ENCODE measurements around the gene SYTL1.
A peak's percentile ranks its signal among the peaks of the same experiment; 100 is the strongest.
"Not testable (repeated sequence)": the region's sequence is repeated elsewhere in the genome, so short reads cannot be mapped to it uniquely, and the experiment has no call there.

The SYTL1 gene

GRCh38 chr1:27380766-27381733 lies 39.2 kb downstream of the SYTL1 start:
- FAIRE-seq: no peak

GRCh38 chr1:27381969-27382762 lies 40.3 kb downstream of the SYTL1 start:
- DNase-seq (ENCODE audit: insufficient read length, low spot score): no peak
- no peak for FAIRE-seq

More at GRCh38 chr1:27380766-27381733, 39.2 kb downstream of the SYTL1 start:
- DNase-seq (ENCODE audit: insufficient read length, low spot score): no peak

DNA sequence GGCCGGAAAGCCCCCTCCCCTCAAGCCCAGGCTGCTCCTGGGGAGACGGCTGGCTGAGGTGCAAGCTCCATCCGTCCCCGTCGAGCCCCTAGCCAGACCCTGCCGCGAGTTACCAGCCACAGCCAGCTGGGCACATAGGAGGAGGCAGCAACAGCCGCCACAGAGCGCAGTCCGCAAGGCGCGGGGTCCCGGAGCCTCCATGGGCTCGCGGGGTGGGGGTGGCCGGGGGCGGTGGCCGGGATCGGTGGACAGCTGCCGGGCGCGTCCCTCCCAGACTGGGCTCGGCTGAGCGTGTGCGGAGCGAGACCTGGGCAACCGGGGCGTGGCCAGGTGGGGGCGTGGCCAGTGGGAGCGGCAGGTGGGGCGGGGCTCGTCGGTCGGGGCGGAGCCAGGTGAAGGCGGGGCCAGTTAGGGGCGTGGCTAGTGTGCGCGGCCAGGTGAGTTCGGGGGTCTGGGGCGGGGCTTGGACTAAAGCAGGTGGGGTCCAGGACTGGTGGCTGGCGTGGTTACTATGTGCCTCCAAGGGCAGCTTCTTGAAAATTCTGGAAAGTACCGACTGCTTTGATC lies 41.3 kb downstream of the SYTL1 start, which contains the start of gene CD164L2:
Gene CD164L2, minus strand, starts transcription at position 295 of the 567 bp plus-strand sequence. Its CDS starts 94 bp downstream, at position 201.
- DNase-seq (ENCODE audit: insufficient read length, low spot score) (no peak), FAIRE-seq (no peak)

DNA sequence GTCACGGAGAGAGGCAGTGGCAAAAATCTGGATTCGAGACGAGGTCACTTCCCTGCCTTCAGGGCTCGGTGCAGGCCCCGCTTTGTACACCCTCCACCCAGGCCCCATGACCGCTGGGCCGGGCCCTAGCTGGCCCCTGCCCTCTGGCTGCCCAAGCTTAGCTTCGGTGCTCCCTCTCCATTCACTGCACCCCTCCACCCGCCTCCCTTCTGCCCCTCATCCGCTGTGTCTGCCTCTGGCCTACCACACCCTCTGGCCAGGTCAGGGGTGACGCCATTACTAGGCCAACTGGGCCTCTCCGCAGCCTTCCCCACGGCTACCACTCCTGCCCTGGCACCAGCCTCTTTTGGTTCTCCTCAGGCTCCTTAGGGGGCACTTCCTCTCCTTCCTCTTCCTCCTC lies 41.8 kb downstream of the SYTL1 start:
- DNase-seq (ENCODE audit: insufficient read length, low spot score) (no peak), FAIRE-seq (no peak)

- DNase-seq (ENCODE audit: insufficient read length, low spot score); FAIRE-seq: not testable (repeated sequence)
Measured at GRCh38 chr1:27384797-27385196, 43.0 kb downstream of the SYTL1 start.

- DNase-seq (ENCODE audit: insufficient read length, low spot score): peak; percentile 77
- FAIRE-seq: peak; percentile 96
Measured at GRCh38 chr1:27388337-27389005, 46.6 kb downstream of the SYTL1 start.

DNA sequence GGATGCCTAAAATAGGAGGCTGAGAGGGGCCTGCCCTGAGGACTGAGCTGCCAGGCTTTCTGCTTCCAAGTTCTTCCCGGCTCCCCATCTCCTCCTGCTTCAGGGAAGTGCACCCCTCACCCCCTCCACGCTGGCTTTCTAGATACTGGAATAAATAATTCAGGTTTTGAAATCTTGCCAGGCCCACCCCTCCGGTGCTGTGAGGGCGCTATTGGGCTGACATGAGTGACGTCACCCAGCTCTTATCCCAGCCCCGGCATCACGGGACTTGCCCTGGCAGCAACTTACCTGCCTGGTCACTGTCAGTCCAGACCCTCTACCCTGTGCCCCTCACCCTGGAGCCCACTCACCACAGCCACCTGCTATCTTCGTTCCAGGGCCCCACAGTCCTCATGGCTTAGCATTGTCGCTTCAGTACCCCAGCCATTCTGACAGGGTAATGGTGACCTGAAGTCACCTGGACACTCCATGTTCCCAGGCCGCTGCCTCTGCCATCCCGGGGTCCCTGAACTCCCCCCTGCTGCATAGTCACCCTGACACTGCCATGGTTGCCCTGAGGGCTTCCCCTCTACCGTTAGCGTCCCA lies 49.8 kb downstream of the SYTL1 start:
- no peak for FAIRE-seq
- DNase-seq (ENCODE audit: insufficient read length, low spot score): no peak

DNA sequence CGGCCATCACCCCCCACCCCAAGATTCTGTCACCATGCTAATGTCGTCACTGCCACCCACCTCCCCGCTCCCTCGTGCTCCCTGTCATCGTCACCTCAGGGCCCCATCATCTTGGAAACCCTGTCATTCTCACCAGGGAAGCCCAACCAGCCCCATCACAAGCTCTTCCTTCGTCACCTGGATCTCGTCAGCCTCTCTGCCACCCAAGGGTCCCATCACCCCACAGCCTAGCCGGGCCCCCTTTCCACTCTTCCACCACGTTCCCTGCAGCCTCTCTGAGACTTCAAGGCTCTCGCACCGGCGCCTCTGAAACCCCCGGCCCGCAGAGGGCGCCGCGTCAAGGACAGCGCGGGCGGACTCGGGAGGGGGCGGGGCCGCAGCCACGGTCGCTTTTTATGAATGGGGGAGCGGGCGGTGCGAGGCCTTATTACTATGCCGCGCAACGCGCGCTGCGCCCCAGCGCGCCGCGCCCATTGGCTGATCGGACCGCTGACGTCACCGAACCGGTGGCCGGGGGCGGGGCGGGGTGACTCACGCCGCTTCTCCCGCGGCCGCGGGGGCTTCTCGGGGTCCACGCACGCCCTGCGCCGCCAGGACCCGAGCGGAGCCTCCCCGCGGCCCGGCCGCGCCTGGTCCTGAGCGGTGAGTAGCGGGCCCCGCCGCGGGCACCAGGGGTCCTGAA lies 50.4 kb downstream of the SYTL1 start, which contains the start of gene GPR3:
Gene GPR3, plus strand, starts transcription at position 527 of the 682 bp plus-strand sequence. CDS start 1,177 bp downstream, outside the sequence.
- FAIRE-seq (peak; percentile 85), DNase-seq (ENCODE audit: insufficient read length, low spot score) (peak; percentile 93)

GRCh38 chr1:27392778-27393635 lies 51.2 kb downstream of the SYTL1 start:
- DNase-seq (ENCODE audit: insufficient read length, low spot score) (no peak), FAIRE-seq (no peak)

DNA sequence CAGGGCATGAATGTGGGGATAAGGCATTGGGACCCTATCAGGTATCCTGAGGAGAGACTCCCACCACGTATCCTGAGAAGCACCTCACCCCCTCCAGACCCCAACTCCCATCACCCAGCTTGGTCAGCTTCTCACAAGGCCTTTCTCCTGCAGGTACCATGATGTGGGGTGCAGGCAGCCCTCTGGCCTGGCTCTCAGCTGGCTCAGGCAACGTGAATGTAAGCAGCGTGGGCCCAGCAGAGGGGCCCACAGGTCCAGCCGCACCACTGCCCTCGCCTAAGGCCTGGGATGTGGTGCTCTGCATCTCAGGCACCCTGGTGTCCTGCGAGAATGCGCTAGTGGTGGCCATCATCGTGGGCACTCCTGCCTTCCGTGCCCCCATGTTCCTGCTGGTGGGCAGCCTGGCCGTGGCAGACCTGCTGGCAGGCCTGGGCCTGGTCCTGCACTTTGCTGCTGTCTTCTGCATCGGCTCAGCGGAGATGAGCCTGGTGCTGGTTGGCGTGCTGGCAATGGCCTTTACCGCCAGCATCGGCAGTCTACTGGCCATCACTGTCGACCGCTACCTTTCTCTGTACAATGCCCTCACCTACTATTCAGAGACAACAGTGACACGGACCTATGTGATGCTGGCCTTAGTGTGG lies 51.9 kb downstream of the SYTL1 start:
- FAIRE-seq: no peak

GRCh38 chr1:27394282-27394658 lies 52.4 kb downstream of the SYTL1 start:
- no peak for FAIRE-seq

More for the DNA sequence above, 51.9 kb downstream of the SYTL1 start:
- no peak for DNase-seq (ENCODE audit: insufficient read length, low spot score)

GRCh38 chr1:27394925-27395324 lies 53.1 kb downstream of the SYTL1 start:
- FAIRE-seq: no peak
- no peak for DNase-seq (ENCODE audit: insufficient read length, low spot score)

More at GRCh38 chr1:27394282-27394658, 52.4 kb downstream of the SYTL1 start:
- no peak for DNase-seq (ENCODE audit: insufficient read length, low spot score)

- DNase-seq (ENCODE audit: insufficient read length, low spot score) (peak; percentile 90), FAIRE-seq (peak; percentile 73)
Measured at GRCh38 chr1:27395441-27396195, 53.8 kb downstream of the SYTL1 start.

DNA sequence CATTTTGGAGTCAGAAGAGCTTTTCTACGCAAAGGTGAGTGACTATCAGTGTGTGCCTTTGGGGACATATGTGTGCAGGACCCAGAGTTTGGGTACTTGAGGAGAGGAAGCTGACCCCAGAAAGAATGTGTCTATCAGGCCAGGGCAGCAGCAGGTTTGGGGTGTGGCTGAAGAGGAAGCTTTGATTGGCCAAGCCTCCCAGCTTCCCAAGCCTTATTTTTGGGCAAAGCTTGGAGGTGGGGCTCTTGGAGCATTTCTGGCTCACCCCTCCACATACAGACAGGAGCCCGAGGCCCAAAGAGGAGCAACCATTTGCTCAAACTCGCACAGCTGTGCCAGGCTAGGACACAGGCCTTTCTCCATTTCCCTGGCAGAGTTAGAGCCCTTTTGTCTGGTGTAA lies 55.3 kb downstream of the SYTL1 start:
- DNase-seq (ENCODE audit: insufficient read length, low spot score): no peak

GRCh38 chr1:27397749-27398148 lies 55.9 kb downstream of the SYTL1 start:
- FAIRE-seq (no peak), DNase-seq (ENCODE audit: insufficient read length, low spot score) (no peak)

More for the DNA sequence above, 55.3 kb downstream of the SYTL1 start:
- no peak for FAIRE-seq

- no peak for FAIRE-seq
Measured at GRCh38 chr1:27398405-27399149, 56.8 kb downstream of the SYTL1 start.

More at GRCh38 chr1:27398405-27399149, 56.8 kb downstream of the SYTL1 start:
- no peak for DNase-seq (ENCODE audit: insufficient read length, low spot score)
